Fibroblast of pulmonary artery (primary cell): ENCODE results near the gene UBALD1.

ENCODE experiments used
- DNase-seq: peaks from one replicate; pipeline ENCODE4 v3.0.0-alpha.2; 2010; ENCODE audit warnings: low read depth
- H3K4me3 ChIP-seq: replicated peaks from 2 replicates; pipeline ENCODE4 v1.5.1; 2011; ENCODE audit warnings: low read depth, mild to moderate bottlenecking, control low read depth, low read length, moderate library complexity
- TF ChIP-seq, protein P1 (sequence below): IDR thresholded peaks from 2 replicates; pipeline ENCODE4 v1.5.1; 2011; ENCODE audit warnings: mild to moderate bottlenecking, control low read depth, low read length, inconsistent platforms; ENCODE audit errors: missing control alignments

The UBALD1 gene

DNA sequence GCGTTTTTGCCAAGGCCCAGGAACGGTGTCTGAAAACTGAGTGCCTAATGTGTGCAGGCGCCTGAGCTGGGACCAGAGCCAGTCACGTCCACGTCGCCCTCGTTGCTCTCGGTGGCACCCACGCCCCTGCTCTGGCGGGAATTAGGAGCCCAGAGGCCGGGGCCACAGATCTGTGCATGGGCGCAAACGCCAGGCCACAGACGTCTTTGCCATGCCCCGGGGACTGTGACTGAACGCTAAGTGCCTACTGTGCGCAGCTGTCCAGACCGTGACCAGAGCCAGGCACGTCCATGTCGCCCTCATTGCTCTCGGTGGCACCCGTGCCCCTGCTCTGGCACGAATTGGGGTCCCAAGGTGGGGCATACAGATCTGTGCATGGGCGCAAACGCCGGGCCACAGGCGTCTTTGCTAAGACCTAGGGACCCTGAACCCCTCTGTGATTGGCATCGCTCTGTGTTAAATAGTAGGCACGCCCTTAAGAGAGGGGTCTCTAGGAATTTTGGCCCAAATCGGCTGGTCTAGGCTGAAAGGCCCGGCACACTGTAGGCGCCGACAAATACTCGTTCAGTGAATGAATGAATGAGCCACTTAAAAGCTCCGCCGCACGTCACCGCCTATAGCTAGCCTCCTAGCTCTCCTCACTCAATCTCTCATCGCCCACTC lies 827 bp upstream of the UBALD1 start:
- TF ChIP-seq, protein P1, sequence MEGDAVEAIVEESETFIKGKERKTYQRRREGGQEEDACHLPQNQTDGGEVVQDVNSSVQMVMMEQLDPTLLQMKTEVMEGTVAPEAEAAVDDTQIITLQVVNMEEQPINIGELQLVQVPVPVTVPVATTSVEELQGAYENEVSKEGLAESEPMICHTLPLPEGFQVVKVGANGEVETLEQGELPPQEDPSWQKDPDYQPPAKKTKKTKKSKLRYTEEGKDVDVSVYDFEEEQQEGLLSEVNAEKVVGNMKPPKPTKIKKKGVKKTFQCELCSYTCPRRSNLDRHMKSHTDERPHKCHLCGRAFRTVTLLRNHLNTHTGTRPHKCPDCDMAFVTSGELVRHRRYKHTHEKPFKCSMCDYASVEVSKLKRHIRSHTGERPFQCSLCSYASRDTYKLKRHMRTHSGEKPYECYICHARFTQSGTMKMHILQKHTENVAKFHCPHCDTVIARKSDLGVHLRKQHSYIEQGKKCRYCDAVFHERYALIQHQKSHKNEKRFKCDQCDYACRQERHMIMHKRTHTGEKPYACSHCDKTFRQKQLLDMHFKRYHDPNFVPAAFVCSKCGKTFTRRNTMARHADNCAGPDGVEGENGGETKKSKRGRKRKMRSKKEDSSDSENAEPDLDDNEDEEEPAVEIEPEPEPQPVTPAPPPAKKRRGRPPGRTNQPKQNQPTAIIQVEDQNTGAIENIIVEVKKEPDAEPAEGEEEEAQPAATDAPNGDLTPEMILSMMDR: no peak
- peak overlapping the region; percentile 73 for H3K4me3 ChIP-seq
- no peak for DNase-seq

DNA sequence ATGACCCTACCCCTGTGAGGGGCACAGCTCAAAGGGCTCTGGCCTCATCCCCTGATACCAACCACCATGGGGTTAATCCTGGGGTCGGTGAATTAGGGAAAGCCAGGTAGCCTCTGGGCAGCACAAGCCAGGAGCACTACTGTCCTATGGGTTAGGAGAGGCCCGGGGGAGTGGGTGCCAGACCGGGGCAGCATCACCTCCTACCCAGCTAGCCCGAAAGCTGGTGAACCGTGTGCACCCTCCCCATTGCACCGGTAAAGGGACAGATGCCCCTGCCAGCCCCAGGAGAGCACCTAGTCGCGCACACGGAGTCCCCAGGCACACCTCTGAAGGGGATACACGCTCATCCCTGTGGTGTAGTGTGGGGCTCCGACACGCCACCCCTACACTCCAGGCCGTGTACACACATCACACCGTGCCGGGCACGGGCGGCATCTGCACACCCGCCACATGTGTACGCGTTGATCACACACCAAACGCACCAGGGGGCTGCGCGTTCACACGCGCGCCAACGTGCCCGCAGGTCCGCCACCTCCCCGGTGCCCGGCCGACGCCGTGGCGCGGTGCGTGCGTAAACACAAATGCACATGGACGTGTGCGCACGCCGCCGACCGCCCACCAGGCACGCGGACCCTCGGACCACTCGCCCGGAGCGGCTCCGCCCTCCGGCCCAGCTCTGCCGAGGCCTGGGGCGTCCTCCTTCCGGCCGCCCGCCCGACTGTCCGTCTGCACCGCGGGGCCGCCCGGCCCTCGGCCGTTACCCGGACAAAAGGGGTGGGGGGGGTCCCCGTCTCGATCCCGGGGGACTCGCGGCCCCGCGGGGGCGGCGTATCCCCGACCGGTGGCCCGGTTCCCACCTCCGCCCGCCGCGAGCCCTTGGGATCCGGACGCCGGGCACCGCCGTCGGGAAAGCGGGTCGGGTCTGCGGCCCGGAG lies 785 bp downstream of the UBALD1 start:
- TF ChIP-seq, protein P1: no peak
- DNase-seq: peak; percentile 42
- peak overlapping the region; percentile 73 for H3K4me3 ChIP-seq

DNA sequence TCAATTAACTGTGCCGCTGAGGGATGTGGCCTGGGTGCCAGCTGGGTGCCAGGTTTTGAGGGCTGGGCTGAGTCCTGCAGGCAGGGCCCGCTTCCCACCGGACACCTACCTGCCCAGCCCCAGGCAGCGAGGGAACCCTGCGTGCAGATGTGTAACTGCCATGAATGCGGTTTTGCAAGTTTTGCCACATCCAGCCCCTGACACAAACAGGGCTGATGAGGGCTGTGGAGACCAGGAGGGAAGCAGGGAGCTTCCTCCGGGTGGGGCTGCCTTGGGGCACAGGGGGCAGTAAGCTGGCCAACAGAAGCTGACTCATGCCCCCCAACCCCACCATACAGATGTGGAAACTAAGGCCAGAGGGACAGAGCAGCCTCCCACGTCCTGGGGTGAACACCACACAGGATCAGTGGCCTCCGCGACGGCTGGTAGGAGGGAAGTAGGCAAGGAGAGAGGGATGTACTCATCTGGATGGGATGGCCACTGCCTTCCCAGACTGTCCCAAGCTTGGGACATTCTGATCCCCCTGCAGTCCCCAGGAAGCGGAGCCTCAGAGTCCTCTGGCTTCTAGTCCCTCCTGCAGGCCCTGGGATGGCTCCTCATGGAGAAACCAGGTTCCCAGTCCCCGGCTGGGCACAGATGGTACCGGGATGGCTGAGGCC lies 1.6 kb downstream of the UBALD1 start:
- TF ChIP-seq, protein P1: no peak
- DNase-seq: no peak

DNA sequence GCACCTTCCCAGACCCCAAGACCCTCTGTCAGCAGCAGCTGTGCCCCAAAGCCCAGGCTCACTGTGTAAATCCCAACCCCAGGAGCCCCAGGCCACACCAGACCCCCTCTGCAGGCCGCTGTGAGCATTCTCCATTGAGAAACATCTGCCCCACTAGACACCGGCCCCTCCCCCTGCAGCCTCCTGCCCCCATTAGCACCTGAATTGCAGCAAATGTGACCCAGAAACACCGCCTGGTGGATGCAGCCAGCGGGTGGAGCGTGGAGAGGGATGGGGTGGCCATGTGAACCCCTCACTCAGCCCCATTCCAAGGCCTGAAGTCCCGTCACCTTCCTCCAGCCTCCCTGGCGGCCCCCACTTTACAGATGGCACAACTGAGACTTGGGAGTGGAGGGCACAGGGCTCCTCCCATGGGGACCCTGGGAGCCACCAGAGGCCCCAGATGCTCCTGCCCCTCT lies 2.2 kb downstream of the UBALD1 start:
- no peak for DNase-seq
- H3K4me3 ChIP-seq: peak overlapping the region; percentile 73
- TF ChIP-seq, protein P1: no peak

More for the DNA sequence above, 1.6 kb downstream of the UBALD1 start:
- H3K4me3 ChIP-seq: peak overlapping the region; percentile 73

DNA sequence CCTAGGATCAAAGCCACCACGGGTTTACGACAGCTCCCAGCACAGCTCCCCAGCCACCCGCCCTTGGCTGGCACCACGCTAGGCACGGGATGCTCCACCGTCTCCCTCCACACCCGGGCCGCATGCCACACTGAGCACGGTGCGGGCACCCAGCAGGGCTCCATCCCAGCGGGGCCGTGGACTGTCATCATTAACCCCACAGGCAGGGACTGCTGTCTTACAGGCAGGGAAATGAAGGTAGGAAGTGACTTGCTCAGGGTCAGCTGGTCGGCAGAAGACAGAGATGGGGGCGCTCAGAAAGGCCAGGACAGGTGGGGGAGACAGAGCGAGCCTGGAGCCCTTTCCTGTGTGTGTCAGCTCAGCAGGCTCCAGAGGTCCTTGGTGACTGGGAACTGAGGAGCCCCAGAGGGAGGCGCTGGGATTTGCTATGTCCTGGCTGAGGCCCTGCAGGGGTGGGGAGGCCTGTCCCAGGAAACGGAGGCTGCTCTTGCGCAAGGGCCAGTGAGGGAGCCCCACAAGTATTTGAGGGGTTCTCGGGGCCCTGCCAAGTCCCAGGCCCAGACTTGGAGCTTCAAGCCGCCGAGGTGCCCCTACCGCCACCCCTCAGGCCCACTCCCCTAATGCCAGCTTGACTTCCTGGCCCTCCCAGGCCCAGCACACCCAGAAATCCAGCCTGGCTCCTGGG lies 3.2 kb downstream of the UBALD1 start:
- H3K4me3 ChIP-seq: no peak overlapping the region
- TF ChIP-seq, protein P1: no peak
- peak; percentile 58 for DNase-seq
